GM19025 (cell line): ENCODE measurements around the gene CTSD.
"Not testable (repeated sequence)": the region's sequence is repeated elsewhere in the genome, so short reads cannot be mapped to it uniquely, and the experiment has no call there.

Experiments
- ATAC-seq: cut with Tn5 transposase; IDR thresholded peaks from one replicate; pipeline ENCODE4 v1.9.1; 2021; ENCODE audit warnings: mild to moderate bottlenecking, low read depth, moderate library complexity; ENCODE audit not compliant: unreplicated experiment

The CTSD gene

GRCh38 chr11:1763796-1764661, at the start of gene CTSD:
Gene CTSD, minus strand, starts transcription at chr11:1763927. Its CDS starts 68 bp downstream, at chr11:1763859.
- peak; percentile 70 for ATAC-seq

- not testable (repeated sequence) for ATAC-seq
Observed at GRCh38 chr11:1813356-1813755, 49.6 kb upstream of the CTSD start.

GRCh38 chr11:1812801-1813200, 49.1 kb upstream of the CTSD start:
- no peak for ATAC-seq

DNA sequence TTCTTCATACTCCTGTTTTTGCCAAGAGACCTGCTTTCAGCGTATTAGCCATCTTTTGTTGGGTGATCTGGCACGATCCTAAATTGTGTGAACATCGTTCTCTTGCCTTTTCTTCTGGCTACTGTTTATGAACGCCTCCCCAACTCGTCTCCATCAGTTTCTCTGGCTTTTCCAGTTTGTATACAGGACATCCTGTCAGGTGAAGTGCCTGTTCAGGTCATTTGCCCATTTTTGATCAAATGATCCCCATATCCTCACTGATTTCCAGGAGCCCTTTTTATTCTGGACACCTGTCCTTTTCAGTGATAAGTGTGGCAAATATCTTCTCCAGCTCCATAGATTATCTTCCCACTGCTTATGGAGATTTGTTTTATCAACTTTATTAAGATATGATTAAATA, 48.5 kb upstream of the CTSD start:
- ATAC-seq = no peak

DNA sequence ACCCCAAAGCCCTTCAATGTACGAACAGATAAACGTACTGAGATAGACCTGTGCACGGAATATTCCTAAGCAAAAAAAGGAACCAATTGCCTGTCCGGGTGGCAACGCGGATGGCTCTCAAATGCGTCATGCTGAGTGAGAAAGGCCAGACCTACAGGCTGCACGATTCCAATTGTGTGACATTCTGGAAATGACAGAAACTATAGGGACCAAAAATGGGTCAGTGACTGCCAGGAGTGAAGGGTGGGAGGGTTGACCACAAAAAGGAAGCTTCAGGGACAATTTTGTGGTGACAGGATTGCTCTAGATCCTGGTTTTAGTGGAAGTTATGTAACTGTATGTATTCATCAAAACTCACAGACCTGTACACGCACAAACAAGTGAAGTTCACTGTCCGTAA, 47.0 kb upstream of the CTSD start:
- no peak for ATAC-seq

DNA sequence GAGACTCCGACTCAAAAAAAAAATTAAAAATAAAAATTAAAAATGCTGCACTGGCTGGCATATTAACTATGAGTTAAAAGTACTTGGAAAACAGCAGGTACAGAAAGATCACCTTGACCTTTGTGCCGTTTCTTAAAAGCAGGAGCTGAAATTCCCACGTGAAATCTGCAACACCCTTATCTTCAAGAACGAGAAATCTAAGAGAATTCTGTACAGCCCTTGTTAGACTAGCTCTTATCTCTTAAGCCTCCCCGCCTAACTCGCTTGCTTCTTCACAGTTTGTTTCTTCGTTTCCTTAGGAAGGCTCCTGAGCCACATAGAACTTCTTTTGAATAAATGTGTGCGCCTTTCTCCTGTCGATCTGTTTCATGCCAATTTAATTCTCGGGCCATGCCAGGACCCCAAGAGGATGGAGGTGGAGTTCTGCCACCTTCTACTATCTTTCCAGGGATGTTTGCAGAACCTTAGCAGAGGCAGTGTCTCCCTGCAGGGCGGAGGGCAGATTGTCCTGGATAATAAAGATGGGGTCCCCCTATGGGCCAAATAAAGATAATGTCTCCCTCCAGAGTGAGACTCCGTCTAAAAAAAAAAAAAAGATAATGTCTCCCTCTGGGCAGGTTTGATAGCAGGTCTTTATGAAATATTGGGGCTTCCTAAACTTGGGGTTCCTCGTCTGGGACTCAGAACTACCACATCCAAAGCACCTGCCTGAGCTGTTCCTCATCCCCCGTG, 43.7 kb upstream of the CTSD start:
- ATAC-seq = no peak

GRCh38 chr11:1805525-1805924, 41.8 kb upstream of the CTSD start:
- no peak for ATAC-seq

- not testable (repeated sequence) for ATAC-seq
Observed at GRCh38 chr11:1803835-1804519, 40.2 kb upstream of the CTSD start.

- no peak for ATAC-seq
Observed at GRCh38 chr11:1803246-1803645, 39.5 kb upstream of the CTSD start.

- ATAC-seq = no peak
Observed at GRCh38 chr11:1797391-1798125, 33.8 kb upstream of the CTSD start.

- ATAC-seq = no peak
Observed at GRCh38 chr11:1796413-1797011, 32.8 kb upstream of the CTSD start.

DNA sequence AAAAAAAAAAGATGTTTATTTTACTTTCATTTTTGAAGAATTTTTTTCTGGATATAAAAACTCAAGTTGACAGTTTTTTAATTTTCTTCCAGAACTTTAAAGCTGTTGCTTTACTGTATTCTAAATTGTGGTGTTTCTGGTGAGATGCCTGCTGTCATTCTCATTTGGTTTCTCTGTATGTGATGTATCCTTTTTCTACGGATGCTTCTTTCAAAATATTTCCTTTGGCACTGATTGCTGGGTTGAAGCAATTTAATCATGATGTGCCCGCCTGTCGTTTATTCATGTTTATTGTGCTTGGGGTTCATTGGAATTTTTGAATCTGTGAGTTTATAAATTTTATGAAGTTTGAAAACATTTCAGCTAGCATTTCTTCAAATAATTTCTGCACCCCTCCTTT, 29.4 kb upstream of the CTSD start:
- ATAC-seq = no peak

DNA sequence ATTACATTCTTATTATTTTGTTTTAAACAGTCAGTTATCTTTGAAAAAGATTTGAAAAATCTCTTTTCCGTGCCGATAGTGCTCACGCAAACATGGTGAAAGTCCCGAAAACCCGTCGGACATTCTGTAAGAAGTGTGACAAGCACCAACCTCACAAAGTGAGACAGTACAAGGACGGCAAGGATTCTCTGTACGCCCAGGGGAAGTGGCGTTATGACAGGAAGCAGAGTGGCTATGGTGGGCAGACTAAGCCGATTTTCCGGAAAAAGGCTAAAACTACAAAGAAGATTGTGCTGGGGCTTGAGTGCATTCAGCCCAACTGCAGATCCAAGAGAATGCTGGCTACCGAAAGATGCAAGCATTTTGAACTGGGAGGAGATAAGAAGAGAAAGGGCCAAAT, 28.7 kb upstream of the CTSD start:
- no peak for ATAC-seq

- no peak for ATAC-seq
Observed at GRCh38 chr11:1791912-1792311, 28.2 kb upstream of the CTSD start.

- no peak for ATAC-seq
Observed at GRCh38 chr11:1786466-1786865, 22.7 kb upstream of the CTSD start.

DNA sequence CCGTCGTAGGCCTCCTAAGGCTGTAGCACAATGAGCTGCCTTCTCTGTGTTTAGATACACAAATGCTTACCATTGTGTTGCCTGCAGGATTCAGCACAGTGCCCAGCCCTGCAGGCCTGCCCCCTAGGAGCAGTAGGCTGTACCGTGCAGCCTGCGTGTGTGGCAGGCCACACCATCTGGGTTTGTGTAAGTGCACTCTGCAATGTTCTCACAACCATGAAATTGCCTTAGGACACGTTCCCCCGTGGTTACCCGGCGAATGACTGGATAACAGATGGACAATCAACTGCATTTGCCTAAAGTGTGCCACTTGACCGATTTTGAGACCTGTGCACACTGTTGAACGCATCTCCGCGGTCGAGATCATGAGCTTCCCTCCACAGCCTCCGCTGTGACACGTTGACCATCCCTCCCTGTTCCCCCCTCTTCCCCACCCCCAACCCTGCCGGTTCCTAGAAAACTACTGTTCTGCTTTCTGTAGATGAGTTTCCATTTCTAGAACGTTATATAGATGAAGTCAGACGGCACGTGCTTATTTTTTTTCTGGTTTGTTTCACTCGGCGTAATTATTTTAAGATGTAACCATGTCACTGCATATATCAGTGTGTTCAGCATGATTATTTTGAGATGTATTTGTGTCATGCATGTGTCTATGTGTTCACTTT, 22.2 kb upstream of the CTSD start:
- ATAC-seq = no peak

DNA sequence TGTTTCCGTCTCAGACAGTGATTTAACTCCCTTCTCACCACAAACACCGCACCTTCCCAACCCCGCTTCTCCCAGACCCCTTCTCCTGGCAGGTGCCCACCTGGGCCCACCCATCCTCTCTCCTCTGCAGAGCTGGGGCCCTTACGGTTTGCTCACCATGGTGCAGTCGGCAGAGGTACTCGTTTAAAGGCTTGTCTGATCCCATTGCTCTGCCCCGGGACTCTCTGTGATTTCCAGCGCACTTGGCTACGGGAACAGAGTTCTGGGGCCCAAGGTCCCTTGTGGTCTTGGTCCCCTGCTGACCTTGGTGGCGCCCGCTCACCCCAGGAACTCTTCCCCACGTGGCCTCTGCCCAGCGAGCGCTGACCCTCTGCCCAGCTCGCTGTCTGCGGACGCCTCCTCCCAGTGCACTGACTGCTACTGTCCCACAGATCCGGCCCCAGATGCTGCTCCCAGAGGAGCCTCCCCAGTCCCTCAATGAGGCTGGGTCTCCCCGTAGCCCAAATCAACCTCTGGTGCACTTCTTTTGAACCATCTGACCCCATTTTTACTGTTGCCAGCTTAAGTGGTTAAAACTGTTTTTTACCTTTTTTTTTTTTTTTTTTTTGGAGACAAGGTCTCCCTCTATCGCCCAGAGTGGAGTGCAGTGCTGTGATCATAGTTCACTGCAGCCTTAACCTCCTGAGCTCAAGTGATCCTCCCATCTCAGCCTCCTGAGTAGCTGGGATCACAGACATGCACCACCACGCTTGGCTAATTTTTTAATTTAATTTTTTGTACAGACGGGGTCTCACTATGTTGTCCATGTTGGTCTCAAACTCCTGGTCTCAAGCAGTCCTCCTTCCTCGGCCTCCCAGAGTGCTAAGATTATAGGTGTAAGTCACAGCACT, 21.3 kb upstream of the CTSD start:
- no peak for ATAC-seq

DNA sequence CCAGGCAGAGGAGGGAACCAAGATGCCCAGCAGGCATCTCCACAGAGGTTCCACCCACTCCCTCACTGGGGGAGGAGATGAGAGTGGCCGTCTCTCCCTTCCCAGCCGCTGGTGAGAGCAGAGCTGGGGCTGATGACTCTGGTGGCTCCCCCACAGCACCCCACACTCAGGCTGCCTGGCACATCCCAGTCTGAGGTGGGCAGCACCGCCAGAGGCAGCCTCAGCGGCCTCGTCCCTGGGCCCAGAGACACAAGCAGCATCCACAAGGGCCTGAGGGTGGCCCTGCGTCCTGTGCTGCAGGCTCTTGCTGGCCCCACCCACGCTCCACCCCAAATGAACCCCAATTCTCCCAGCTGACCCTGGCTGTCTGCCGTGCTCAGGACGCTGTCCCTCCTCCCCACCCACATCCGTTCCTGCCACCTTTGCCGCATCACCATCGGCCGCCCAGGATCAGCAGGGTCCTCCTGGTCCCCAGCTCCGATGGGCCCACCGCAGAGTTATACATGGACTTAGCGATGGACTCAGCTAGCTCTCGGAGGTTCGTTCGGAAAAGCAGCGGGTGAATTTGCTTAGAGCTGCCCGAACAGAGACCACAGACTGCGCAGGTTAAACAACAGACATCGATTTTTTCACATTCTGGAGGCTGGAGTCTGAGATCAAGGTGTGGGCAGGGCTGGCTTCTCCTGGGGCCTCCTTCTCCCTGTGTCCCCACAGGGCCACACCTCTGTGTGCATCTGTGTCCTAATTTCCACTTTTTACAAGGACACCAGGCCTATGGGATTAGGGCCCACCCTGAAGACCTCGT, 20.2 kb upstream of the CTSD start:
- no peak for ATAC-seq
